Measurements from ENCODE around the gene NAA10.
A peak's percentile ranks its signal among the peaks of the same experiment; 100 is the strongest.

The NAA10 gene

DNA sequence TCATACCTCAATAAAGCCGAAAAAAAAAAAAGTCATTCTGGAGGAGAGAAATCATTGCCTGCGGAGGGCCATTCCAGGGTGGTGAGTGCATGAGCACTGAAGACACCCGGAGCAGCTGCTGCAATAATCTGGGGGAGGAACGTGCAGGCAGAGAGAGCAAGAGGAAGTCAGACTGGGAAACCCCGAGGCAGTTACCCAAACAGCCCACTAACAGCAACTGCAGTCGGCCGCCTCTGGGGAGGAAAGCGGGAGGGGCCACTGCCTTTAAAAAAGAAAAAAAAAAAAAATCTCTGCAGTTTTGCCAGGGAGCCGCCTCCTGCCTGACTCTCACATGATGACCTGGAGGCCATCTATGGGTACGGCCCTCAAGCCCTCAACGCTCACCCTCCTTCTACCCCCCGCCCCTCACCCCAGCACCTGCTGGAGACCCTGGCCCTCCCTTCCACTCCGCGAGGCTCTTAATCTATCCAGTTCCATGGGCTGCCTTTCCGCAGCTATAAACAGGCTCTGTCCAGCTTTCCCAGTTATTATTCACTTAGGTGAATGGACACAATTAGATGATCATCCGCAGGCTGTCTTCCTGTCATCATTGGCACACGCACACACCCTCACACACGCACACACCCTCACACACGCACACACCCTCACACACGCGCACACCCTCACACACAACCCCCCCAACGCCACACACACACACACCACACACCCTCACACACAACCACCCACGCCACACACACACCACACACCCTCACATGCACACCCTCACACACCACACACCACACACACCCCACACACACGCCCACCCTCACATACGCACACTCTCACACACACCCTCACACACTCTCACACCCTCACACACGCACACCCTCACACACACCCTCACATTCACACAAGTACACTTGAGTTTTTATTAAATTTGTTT is 33.7 kb downstream of the NAA10 start (continued):
- TF ChIP-seq ZNF530 (tag by site-specific recombination; IDR thresholded peaks at IDR 0.05; ENCODE audit: low read depth) (no peak), ZNF239 (tag by site-specific recombination; IDR thresholded peaks at IDR 0.05) (no peak), ZFP37 (tag by site-specific recombination; IDR thresholded peaks at IDR 0.05) (no peak), ZNF658 (tag by site-specific recombination; IDR thresholded peaks at IDR 0.05) (peak; percentile 76; the same call in 1 of the 2 replicates), SP2 (tag by site-specific recombination; IDR thresholded peaks at IDR 0.05) (no peak), ZNF155 (tag by site-specific recombination; IDR thresholded peaks at IDR 0.05) (no peak), ZFHX2 (tag by site-specific recombination; conservative IDR thresholded peaks at IDR 0.05) (peak; percentile 100), ZBTB26 (tag by site-specific recombination; optimal IDR thresholded peaks at IDR 0.05) (no peak), GLI2 (tag by site-specific recombination; IDR thresholded peaks at IDR 0.05; ENCODE audit: borderline replicate concordance, low read depth) (no peak), ZNF48 (tag by site-specific recombination; IDR thresholded peaks at IDR 0.05) (no peak), GLI4 (tag by site-specific recombination; IDR thresholded peaks at IDR 0.05) (peak; percentile 84), ZNF416 (tag by site-specific recombination; IDR thresholded peaks at IDR 0.05) (no peak), GLIS1 (tag by site-specific recombination; IDR thresholded peaks at IDR 0.05) (0 out of 2 replicates have a peak, but pooled peaks have one; percentile 3), ZNF776 (tag by site-specific recombination; IDR thresholded peaks at IDR 0.05; ENCODE audit: borderline replicate concordance) (peak; percentile 25; the same call in 1 of the 2 replicates), BCL11B (tag by site-specific recombination; IDR thresholded peaks at IDR 0.05; ENCODE audit: low read depth) (no peak; the same call in 1 of the 2 replicates), ZXDB (tag by site-specific recombination; IDR thresholded peaks at IDR 0.05) (no peak; the same call in 1 of the 2 replicates), ZNF571 (tag by site-specific recombination; IDR thresholded peaks at IDR 0.05) (peak; percentile 86; the same call in 1 of the 2 replicates), ZNF544 (tag by site-specific recombination; IDR thresholded peaks at IDR 0.05) (peak; percentile 23; the same call in 1 of the 2 replicates), ZNF548 (tag by site-specific recombination; IDR thresholded peaks at IDR 0.05) (0 out of 2 replicates have a peak, but pooled peaks have one; percentile 30), ZNF670 (tag by site-specific recombination; IDR thresholded peaks at IDR 0.05; ENCODE audit: low read depth) (peak; percentile 76), ZBTB17 (tag by site-specific recombination; IDR thresholded peaks at IDR 0.05) (0 out of 2 replicates have a peak, but pooled peaks have one; percentile 4), ZNF292 (tag by site-specific recombination; IDR thresholded peaks at IDR 0.05; ENCODE audit: borderline replicate concordance, low read depth) (no peak), ZNF26 (tag by site-specific recombination; IDR thresholded peaks at IDR 0.05) (no peak; the same call in 1 of the 2 replicates)
- TF ChIP-seq, protein P1, sequence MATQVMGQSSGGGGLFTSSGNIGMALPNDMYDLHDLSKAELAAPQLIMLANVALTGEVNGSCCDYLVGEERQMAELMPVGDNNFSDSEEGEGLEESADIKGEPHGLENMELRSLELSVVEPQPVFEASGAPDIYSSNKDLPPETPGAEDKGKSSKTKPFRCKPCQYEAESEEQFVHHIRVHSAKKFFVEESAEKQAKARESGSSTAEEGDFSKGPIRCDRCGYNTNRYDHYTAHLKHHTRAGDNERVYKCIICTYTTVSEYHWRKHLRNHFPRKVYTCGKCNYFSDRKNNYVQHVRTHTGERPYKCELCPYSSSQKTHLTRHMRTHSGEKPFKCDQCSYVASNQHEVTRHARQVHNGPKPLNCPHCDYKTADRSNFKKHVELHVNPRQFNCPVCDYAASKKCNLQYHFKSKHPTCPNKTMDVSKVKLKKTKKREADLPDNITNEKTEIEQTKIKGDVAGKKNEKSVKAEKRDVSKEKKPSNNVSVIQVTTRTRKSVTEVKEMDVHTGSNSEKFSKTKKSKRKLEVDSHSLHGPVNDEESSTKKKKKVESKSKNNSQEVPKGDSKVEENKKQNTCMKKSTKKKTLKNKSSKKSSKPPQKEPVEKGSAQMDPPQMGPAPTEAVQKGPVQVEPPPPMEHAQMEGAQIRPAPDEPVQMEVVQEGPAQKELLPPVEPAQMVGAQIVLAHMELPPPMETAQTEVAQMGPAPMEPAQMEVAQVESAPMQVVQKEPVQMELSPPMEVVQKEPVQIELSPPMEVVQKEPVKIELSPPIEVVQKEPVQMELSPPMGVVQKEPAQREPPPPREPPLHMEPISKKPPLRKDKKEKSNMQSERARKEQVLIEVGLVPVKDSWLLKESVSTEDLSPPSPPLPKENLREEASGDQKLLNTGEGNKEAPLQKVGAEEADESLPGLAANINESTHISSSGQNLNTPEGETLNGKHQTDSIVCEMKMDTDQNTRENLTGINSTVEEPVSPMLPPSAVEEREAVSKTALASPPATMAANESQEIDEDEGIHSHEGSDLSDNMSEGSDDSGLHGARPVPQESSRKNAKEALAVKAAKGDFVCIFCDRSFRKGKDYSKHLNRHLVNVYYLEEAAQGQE (tag by site-specific recombination; IDR thresholded peaks at IDR 0.05), result peak; percentile 80
- TF ChIP-seq, protein P2, sequence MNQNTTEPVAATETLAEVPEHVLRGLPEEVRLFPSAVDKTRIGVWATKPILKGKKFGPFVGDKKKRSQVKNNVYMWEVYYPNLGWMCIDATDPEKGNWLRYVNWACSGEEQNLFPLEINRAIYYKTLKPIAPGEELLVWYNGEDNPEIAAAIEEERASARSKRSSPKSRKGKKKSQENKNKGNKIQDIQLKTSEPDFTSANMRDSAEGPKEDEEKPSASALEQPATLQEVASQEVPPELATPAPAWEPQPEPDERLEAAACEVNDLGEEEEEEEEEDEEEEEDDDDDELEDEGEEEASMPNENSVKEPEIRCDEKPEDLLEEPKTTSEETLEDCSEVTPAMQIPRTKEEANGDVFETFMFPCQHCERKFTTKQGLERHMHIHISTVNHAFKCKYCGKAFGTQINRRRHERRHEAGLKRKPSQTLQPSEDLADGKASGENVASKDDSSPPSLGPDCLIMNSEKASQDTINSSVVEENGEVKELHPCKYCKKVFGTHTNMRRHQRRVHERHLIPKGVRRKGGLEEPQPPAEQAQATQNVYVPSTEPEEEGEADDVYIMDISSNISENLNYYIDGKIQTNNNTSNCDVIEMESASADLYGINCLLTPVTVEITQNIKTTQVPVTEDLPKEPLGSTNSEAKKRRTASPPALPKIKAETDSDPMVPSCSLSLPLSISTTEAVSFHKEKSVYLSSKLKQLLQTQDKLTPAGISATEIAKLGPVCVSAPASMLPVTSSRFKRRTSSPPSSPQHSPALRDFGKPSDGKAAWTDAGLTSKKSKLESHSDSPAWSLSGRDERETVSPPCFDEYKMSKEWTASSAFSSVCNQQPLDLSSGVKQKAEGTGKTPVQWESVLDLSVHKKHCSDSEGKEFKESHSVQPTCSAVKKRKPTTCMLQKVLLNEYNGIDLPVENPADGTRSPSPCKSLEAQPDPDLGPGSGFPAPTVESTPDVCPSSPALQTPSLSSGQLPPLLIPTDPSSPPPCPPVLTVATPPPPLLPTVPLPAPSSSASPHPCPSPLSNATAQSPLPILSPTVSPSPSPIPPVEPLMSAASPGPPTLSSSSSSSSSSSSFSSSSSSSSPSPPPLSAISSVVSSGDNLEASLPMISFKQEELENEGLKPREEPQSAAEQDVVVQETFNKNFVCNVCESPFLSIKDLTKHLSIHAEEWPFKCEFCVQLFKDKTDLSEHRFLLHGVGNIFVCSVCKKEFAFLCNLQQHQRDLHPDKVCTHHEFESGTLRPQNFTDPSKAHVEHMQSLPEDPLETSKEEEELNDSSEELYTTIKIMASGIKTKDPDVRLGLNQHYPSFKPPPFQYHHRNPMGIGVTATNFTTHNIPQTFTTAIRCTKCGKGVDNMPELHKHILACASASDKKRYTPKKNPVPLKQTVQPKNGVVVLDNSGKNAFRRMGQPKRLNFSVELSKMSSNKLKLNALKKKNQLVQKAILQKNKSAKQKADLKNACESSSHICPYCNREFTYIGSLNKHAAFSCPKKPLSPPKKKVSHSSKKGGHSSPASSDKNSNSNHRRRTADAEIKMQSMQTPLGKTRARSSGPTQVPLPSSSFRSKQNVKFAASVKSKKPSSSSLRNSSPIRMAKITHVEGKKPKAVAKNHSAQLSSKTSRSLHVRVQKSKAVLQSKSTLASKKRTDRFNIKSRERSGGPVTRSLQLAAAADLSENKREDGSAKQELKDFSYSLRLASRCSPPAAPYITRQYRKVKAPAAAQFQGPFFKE (tag by site-specific recombination; IDR thresholded peaks at IDR 0.05; ENCODE audit: borderline replicate concordance), result no peak
- TF ChIP-seq, protein P3, sequence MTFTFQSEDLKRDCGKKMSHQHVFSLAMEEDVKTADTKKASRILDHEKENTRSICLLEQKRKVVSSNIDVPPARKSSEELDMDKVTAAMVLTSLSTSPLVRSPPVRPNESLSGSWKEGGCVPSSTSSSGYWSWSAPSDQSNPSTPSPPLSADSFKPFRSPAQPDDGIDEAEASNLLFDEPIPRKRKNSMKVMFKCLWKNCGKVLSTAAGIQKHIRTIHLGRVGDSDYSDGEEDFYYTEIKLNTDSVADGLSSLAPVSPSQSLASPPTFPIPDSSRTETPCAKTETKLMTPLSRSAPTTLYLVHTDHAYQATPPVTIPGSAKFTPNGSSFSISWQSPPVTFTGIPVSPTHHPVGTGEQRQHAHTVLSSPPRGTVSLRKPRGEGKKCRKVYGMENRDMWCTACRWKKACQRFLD (tag by site-specific recombination; IDR thresholded peaks at IDR 0.05), result no peak
